Activated CD8-positive, alpha-beta memory T cell treated with anti-CD3 and anti-CD28 coated beads for 4 hours (primary cell): ENCODE data around the gene C17orf113.
A peak's percentile ranks its signal among the peaks of the same experiment; 100 is the strongest.

Source experiments
- DNase-seq, 2 donors: peaks; one replicate each; pipeline ENCODE4 v3.0.0-alpha.2; 2020; ENCODE audit warnings: low read depth in 2 of 2

The C17orf113 gene

DNA sequence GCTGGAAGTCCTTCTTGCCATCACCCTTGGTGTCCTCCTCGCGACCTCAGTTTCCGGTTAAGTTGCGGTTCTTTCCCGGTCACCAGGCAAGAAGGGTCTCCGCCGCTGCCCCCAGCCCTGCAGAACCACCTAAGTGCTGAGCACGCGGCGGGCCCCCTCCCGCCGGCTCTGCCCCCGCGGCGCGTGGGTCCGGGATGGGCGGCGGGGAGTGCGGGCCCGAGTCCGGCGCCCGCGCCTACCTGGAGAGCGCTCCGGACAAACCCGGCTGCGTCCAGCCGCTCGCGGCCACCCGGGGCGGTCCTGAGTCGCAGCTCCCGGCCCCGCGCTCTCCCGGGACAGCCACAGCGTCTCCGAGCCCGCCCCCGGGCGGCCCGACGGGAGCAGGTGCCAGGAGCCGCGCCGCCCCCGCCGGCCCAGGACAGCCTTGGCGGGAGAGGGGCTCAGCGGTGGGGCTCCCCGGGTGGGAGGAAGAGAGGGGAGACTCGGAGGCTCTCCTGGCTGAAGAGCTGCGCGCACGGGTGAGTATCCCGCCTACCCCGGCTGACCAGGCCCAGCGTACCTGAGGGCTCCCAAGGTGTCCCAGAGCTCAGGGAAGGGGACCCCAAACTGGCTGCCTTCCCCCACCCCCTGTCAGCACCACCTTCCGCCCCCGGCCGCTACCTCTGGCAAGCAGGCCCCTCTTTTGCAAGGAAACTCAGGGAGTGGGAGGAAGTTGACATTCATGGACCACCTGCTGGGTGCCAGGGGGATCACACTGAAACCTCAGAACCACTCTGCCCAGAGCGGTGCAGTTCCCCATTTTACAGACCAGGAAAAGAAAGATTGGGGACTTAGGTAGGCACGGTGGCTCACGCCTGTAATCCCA, 22.2 kb upstream of the C17orf113 start:
- no peak for DNase-seq

DNA sequence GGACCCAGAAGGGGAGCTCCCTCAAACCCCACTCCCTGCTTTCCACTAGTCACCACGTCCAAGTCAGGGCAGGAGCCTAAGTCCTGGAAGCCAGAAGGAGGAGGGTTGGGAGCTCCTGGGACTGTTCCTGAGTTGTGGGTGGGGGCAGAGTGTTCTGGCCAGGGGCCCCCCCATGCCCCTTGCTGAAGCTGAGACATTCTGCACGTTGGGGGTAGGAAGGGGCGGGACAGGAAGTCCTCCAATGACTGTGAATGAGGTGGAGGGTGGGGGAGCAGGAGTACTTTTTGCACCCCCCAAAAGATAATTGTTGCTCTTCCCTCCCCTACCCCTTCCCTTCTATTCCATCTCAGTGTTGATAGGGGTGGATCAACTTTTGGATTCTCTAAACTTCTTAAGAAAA, 21.4 kb upstream of the C17orf113 start:
- no peak for DNase-seq

DNA sequence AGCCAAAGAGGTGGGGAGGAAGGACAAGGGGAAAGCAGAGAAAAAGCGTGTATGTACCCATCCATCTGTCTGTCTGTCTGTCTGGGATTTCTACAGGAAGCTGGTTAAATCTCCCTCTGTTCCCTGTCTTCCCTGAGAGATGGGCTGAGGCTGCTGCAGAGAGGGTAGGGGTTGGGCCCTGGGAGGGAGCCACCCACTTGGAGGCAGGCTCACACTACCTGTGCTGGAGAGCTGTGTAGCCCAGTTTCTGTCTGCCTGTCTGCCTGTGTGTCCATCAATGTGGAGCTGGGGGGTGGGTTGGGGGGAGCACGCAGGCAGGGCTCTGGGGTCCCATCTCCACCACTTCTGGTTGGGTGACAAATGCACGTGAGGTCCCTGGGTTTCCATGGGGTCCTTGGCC, 18.6 kb upstream of the C17orf113 start:
- no peak for DNase-seq

DNA sequence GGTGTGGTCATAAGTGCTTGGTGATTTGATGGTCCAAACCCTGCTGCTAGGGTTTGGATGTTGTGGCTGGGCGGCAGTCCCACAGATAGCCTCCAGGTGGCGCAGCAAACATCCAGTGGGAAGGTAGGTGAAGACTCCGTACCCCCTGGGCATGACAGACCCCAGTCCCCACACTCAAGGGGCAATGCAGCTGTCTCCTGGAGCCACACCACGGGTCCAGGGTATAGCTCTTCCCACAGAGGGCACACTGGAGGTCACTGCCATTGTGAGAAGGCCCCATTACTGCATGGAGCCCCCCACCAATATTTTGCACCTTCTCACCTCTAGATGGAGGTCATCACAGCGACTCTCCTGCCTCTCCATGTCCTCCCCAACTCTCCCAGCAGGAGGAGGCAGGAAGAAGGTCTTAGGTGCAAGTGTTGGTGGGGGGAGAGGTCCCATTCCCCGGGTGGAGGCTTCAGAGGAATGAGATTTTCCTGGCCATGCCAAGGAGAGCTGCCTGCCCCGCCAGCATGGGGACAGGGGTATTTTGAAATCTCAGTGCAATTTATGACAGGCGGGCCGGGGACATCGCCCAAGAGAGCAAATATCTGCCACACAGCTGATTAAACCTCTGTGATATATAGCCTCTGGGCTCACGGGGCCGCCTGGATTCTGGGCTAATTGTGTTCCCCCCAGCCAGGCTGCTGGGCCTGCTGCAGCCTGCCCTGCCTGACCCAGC, 17.1 kb upstream of the C17orf113 start:
- peak; percentile 25 to 37 for DNase-seq

DNA sequence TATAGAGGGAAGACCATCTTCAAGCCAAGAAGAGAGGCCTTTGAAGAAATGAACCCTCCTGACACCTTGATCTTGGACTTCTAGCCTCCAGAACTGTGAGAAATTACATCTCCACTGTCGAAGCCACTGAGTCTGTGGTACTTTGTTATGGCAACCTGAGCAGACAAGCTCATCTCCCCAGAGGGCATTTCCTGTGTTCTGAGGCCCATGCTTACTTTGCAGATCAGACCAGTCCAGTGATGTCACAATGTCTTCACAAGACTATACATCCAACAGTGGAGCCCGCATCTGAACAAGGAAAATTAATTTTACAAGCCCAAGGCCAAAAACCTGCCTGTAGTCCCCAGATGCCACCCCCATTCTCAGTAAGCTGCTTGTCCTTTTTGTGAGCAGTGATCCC, 14.8 kb upstream of the C17orf113 start:
- no peak for DNase-seq

DNA sequence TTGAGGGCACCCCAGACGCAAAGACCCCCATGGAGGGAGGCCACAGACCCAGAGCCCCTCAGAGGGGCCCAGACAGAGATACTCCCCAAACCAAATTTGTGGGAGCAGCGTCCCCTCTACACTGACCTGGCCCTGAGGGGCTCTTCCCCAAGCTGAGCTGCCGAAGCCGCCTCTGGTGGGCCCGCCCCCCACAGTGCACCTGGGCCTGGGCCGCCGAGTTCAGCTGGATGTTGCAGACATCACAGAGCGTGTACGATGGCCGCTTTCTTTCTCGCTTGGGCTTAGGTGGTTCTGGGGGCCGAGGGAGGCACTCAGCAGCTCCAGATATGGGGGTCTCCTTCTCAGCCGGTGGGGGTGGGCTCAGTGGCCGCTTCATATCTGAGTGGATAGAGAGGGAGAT, 12.3 kb upstream of the C17orf113 start:
- no peak for DNase-seq

DNA sequence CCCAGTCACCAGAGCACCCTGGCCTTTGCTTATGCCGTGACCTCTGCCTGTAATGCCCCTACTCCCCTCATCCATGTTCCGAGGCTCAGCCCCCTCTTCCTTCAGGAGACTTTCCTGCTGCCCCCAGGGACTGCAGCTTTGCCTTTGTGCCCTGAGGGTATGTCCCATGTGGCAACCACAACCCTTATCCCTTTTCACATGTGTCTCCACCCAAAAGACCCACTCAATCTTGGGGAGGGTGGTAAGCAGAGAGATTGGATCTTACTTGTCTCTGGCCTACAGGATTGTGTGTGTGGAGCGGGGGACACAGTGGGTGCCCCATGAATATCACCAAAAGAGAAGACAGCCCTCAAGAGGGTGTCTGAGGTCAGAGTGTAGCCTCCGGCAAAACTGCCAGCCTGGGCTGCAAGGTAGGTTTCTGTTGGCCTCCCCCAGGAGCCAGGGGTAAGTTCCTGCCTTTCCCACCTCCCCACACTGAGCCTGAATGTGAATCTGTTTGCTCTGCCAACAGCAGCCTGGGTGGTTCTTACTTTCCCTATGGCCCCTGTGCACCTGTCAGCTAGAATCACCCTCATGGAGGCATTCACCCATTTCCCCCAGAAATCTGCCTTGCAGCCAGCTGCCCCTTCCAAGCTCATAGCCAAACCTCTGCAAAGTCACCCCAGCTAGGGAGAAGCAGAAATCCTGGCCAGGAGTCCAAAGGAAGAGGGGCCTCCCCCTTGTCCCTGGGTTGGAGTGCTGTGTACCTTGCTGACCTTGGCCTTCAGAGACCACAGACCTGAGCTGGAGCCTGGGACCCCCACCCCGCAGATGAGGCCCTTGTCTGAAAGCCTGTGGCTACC, 11.5 kb upstream of the C17orf113 start:
- no peak for DNase-seq

DNA sequence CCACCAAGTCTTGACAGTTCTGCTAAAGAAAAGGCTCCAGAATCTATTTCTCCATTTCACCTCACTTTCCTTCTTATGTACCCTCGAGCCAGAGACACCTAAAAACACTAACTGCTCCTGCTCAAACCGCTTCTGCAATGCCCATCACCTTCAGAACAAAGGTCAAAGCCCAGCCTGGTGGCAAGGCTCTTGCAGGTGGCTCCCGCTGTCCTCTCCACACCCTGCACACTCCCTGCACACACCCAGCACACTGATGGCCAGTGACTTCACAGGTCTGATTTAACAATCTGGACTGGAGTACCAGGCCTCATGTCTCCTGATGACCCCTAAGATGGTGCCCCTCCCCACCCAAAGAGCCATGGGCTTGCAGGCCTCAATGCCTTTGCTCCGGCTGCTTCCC, 9.8 kb upstream of the C17orf113 start:
- DNase-seq = no peak

DNA sequence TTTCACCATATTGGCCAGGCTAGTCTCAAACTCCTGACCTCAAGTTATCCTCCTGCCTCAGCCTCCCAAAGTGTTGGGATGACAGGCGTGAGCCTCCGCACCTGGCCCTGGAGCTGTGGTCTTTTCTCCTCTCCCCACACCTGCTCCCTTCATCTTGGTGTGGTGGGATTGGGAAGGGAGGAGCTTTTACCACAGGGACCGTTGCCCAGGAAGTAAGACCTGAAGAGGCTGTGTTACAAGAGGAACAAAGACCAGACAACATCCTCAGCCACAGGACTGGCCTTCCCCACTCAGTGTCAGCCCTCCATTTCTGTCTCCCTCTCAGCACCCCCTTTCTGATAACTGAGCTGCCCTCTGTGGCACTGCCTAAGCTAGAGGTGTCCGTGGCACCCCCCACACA, 9.4 kb upstream of the C17orf113 start:
- no peak for DNase-seq

DNA sequence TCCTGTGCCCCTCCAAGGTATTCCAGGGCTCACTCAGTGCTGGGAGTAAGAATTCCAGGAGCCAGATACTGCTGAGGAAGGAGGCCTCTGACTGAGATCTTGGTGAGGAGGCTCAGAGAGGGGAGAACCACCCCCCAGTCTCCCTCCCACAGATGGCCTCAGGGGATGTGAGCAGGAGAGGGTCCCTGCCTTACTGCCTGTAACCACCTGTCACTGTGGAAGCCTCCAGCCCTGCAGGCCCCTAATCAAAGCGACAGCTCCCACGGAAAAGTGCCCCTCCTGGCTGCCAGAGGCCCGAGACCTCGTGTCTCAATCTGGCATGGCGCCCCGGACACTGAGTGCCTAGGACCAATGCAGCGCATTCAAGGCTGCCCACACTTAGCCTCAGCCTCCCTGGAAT, 7.7 kb upstream of the C17orf113 start:
- DNase-seq = no peak

DNA sequence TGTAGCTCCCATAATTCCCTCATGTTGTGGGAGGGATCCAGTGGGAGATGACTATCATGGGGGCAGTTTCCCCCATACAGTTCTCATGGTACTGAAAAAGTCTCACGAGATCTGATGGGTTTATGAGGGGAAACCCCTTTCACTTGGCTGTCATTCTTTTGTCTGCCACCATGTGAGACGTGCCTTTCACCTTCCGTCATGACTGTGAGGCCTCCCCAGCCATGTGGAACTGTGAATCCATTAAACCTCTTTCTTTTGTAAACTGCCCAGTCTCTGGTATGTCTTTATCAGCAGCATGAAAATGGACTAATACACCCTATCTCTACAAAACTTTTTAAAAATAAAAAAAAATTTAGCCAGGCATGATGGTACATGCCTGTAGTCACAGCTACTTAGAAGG, 6.2 kb upstream of the C17orf113 start:
- DNase-seq = no peak

DNA sequence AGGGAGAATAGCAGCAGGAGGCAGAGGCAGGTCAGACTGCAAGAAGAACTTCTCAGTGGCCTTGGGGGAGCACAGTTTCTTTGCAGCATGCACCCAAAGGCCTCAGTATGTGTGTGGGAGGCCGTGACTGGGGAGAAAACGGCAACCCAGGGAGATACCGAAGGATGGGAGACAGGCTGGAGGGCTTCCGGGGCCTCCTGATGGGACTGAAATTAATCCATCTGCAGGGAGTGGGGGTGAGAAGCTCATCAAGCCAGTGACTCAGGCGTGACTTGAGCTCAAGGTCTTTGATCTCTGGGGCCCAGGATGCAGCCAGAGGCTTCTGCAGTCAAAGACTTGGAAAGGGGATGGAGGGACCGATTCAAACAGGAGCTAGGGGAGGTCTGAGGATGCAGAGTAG, 5.1 kb upstream of the C17orf113 start:
- DNase-seq = no peak

DNA sequence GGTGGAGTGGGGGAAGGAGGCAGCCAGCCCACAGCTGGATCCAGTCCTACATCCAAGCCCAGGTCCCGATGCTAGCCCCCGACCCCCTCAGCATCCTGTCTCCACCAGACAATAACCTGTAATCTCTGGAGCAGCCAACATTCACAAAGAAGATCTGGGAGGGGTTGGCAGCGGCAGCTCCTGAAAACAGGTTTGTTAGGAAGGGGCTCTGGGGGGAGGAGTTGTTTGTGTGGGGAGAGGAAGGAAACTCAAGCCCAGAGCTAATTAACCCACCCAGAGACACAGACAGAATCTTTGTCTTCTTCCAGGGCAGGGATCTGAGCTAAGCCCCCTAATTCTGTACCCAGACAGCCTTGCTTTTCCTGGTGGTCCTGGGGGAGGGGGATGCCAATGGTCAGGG, 4.6 kb upstream of the C17orf113 start:
- DNase-seq = no peak

DNA sequence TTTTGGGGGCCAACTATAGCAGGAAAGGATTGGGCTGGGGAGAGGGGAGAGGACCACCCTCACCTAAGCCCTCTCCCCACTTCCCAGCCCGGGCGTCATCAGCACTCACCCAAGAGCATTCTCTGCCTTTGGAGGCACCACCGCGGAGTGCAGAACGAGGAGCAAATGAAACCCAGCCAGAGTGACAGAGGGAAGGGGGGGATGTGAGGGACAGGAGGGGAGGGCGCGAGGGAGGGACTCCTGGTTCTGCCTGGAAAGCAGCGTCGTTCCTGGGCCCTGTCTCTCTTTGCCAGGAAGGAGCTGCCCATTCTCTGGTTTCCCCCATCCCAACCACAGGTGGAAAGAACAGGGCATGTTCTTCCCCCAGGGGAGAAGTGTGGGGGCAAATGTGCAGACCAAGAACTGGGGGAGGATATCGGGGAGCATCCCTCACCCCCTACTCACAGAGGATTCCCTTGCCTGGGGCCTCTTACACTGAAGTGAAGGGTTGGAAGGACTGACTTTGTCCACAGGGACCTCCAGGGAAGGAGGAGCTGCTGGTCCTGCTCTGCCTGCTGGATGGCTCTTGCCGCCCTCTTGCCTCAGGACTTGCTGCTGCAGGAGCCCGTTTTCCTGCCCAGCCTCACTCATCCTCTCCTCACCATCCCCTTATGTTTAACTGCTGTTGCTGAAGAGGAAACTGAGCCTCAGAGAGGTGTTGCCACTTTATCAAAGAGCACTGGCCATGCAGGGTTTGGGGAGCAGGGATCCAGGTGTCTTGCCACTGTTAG, 3.5 kb upstream of the C17orf113 start:
- no peak for DNase-seq

DNA sequence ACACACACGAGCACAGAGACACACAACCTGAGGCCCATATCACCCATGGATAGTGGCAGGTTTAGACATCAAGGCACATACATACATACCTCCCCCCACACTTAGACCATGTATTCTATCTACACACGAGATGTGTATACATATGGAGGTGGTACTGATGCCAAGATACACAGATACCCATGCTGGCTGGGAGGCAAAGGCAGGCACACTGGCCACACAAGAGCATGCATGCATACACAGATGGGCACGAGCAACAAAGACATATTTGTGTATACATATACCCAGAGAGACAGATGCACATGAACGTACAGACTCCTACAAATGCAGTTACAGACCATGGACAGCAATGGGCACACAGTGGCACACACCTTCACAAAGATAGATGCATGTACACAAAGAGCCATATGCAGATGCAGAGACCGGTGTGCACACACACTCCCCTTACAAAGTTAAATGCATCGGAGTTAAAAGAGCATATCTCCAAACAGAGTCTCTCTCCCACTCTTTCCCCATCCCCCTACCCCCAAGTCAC, 2.0 kb upstream of the C17orf113 start:
- no peak for DNase-seq

DNA sequence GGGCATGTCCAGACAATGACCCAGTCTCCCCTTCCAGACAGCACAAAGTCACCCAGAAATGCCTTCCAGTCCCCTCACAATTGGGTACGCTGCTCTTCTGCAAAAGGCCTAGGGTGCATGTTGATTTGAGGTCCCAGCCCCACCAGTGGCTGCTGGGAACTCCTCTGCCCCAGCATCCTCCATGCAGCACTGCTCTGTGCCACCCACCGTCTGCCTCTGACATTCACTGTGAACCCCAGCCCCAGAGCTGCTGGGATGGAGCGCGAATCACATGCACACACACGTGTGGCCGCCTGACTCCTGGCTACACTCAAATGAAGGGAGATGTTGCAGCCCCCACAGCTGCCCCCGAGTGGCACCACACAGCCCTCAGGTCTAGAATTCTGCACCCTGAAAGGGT, 1.2 kb upstream of the C17orf113 start:
- DNase-seq = no peak

DNA sequence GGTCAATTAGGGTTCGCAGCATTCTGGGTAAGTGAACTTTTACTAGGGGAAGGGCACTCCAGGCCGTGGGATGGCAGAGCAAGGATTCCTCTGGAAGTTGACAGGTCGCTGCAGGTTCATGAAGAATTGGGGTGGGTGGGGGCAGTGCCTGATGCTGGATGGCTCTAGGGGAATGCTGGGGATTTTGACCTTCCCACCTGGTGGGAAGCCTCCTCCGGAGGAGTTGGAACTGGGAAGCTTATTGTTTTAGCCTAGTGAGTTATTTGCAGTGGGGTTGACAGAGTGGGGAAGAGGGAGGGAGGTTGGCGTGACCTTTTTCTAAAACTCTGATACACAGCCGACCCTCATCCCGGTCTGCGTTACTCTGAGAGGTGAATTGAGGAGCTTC, 606 bp upstream of the C17orf113 start:
- DNase-seq = no peak

DNA sequence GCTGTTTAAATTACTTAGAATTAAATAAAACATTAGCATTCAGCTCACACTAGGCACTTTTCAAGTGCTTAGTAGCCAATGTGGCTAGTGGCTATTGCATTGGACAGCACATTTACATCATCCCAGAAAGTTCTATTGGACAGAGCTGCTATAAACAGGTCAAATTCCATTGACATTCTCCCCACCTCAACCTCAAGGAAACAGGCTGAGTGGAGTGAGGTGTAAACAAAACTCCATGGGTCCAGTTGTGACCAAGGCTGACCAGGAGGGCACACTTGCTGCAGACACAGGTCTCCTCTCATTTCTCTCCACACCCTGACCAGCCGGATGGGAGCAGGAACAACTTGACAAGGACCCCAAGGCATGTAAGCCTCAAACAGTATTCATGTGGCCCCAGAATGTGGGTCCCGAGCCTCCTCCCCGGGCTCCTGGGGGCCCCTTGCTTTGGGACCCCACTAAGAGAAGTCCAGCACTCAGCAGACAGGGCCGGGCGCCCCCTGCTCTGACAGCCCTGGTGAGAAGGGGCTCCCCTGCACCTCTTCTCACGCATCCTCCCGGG, 488 bp downstream of the C17orf113 start:
- DNase-seq = no peak

DNA sequence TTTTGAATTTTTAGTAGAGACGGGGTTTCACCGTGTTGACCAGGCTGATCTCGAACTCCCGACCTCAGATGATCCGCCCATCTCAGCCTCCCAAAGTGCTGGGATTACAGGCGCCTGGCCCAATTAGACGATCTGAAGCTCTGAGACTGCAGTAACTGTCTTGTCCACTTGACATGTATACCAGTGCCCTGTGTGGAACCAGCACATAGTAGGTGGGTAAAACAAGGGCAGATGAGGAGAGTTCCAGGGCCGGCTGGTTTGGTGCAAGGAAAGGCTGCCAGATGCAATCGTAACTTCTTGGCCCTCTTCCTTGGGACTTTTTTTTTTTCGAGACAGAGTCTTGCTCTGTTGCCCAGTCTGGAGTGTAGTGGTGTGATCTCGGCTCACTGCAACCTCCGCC, 3.1 kb downstream of the C17orf113 start:
- DNase-seq = no peak

DNA sequence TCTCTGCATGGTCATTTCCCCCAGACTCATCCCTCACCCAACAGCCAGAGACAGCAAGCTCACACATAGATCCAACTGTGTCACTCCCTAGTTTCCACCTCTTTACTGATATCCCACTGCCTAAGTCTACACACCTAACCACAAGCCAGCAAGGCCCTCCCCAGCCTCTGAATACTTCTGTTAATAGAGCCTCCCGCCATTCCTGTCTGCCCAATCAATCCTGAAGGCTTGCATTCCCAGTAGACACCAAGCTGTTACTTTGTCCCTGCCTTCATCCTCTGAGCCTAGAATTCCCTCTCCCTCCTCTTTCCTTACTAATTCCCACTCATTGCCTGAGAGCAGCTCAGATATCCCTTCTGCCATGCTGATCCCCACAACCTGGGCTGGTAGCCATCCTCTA, 4.7 kb downstream of the C17orf113 start:
- DNase-seq = no peak
